CD4-positive, alpha-beta memory T cell (primary cell): ENCODE results near the gene TRAK1. TPM values are rescaled to one million over a fixed set of nuclear protein-coding genes. Genes with fewer than 3 reads are reported as not detected.
A peak's percentile ranks its signal among the peaks of the same experiment; 100 is the strongest.

Experiments used
- CTCF ChIA-PET: fragments of 350-600 bp; sonication (Branson Sonifier 250); formaldehyde crosslinking; loops from one replicate; lab custom pipeline; 2021; ENCODE audit warnings: inconsistent platforms; ENCODE audit not compliant: partially characterized antibody; lab: Charles Lee
- POLR2A ChIA-PET: fragments of 350-600 bp; sonication (Branson Sonifier 250); formaldehyde crosslinking; loops from one replicate; lab custom pipeline; 2021; ENCODE audit not compliant: partially characterized antibody; lab: Charles Lee
- DNase-seq, 5 donors: peaks; one replicate each; pipeline versions ENCODE4 v3.0.0 to v3.0.0-alpha.2; 2020 to 2022; ENCODE audit warnings: mixed read lengths in 1 of 5
- H3K27ac ChIP-seq: one replicate; pipeline ENCODE4 v1.7.0; 2013; ENCODE audit warnings: low read depth, low read length
- H3K27me3 ChIP-seq: 2 replicates; pipeline ENCODE4 v1.7.0; 2013; ENCODE audit warnings: mild to moderate bottlenecking, low read length, moderate library complexity; ENCODE audit not compliant: insufficient read depth
- H3K36me3 ChIP-seq: 2 replicates; pipeline ENCODE4 v1.7.0; 2013; ENCODE audit warnings: mild to moderate bottlenecking, low read length, moderate library complexity; ENCODE audit not compliant: insufficient read depth
- H3K4me1 ChIP-seq: 2 replicates; pipeline ENCODE4 v1.7.0; 2013; ENCODE audit warnings: mild to moderate bottlenecking, low read length, moderate library complexity; ENCODE audit not compliant: insufficient read depth
- H3K4me3 ChIP-seq, 2 donors: one replicate each; pipeline ENCODE4 v1.7.0; 2013; ENCODE audit warnings: low read length in 2 of 2, mild to moderate bottlenecking in 1 of 2
- H3K9me3 ChIP-seq, 2 donors: one replicate each; pipeline ENCODE4 v1.7.0; 2013; ENCODE audit warnings: low read length in 2 of 2, control low read depth in 1 of 2; ENCODE audit not compliant: control insufficient read depth in 1 of 2
- H3K27ac Mint-ChIP-seq, 7 donors: one replicate each; pipeline ENCODE4 v1.8.0; 2020 to 2021; ENCODE audit warnings: mixed read lengths in 7 of 7, mild to moderate bottlenecking in 6 of 7, inconsistent platforms in 3 of 7, moderate library complexity in 3 of 7
- H3K27me3 Mint-ChIP-seq, 2 donors: one replicate each; pipeline ENCODE4 v1.8.0; 2020 to 2021; ENCODE audit warnings: mixed read lengths in 2 of 2
- H3K36me3 Mint-ChIP-seq, 2 donors: one replicate each; pipeline ENCODE4 v1.8.0; 2020 to 2021; ENCODE audit warnings: mixed read lengths in 2 of 2, inconsistent platforms in 1 of 2, mild to moderate bottlenecking in 1 of 2
- H3K4me1 Mint-ChIP-seq, 4 donors: one replicate each; pipeline ENCODE4 v1.8.0; 2020 to 2021; ENCODE audit warnings: mixed read lengths in 4 of 4, mild to moderate bottlenecking in 1 of 4
- H3K4me3 Mint-ChIP-seq, 8 donors: one replicate each; pipeline ENCODE4 v1.8.0; 2020 to 2021; ENCODE audit warnings: mixed read lengths in 8 of 8, mild to moderate bottlenecking in 7 of 8, moderate library complexity in 6 of 8, inconsistent platforms in 3 of 8
- H3K9me3 Mint-ChIP-seq, 8 donors: one replicate each; pipeline ENCODE4 v1.8.0; 2020 to 2021; ENCODE audit warnings: mixed read lengths in 8 of 8, mild to moderate bottlenecking in 5 of 8, inconsistent platforms in 3 of 8, moderate library complexity in 1 of 8
- intact Hi-C: fragments of 100-400 bp; cut with micrococcal nuclease; formaldehyde crosslinking; loops from one replicate; pipeline ENCODE4 v1.15.1; 2023
- polyA plus RNA-seq, 2 donors: library from polyadenylated mRNA; unstranded; fragments of 300-500 nt; fragmentation: Illumina TruSeq; gene quantifications; one replicate each; pipeline ENCODE4 v1.2.3, GENCODE V29; 2021
- total RNA-seq, 2 experiments: library from RNA; stranded (reverse); gene quantifications; one replicate each; pipeline ENCODE4 v1.2.3, GENCODE V29; 2021

Gene TRAK1
- total and polyA plus RNA-seq, 4 experiments from 2014 or later: 3.4 to 17.2 (median 13.2) TPM

- no peaks in the 10 kb centered on the region for H3K27me3 Mint-ChIP-seq
- Histone ChIP-seq H3K36me3 (no peaks in the 10 kb centered on the region), H3K4me1 (no peaks in the 10 kb centered on the region), H3K27ac (no peak overlapping the region), H3K9me3 (no peaks in the 10 kb centered on the region), H3K4me3 (no peak overlapping the region), H3K27me3 (no peaks in the 10 kb centered on the region)
- no peaks in the 10 kb centered on the region for H3K9me3 Mint-ChIP-seq
- peaks cover 6 to 13% (median 6%) of the 10 kb centered on the region in 4 donors for H3K4me1 Mint-ChIP-seq
- CTCF ChIA-PET: no interaction called here
- H3K4me3 Mint-ChIP-seq: no peak overlapping the region
- no peak for DNase-seq
- no peak overlapping the region for H3K27ac Mint-ChIP-seq
- intact Hi-C loops: no loop called here
- POLR2A ChIA-PET: no interaction called here
- H3K36me3 Mint-ChIP-seq: no peaks in the 10 kb centered on the region
Observed at GRCh38 chr3:42061025-42061712, 30.0 kb upstream of the TRAK1 start.

GRCh38 chr3:42061713-42062380 lies 29.3 kb upstream of the TRAK1 start:
- H3K4me3 Mint-ChIP-seq: no peak overlapping the region
- H3K9me3 Mint-ChIP-seq: no peaks in the 10 kb centered on the region
- Histone ChIP-seq H3K27me3 (no peaks in the 10 kb centered on the region), H3K36me3 (no peaks in the 10 kb centered on the region), H3K27ac (no peak overlapping the region), H3K9me3 (no peaks in the 10 kb centered on the region), H3K4me3 (no peak overlapping the region), H3K4me1 (no peaks in the 10 kb centered on the region)
- intact Hi-C loops: no loop called here
- POLR2A ChIA-PET: no interaction called here
- no peaks in the 10 kb centered on the region for H3K36me3 Mint-ChIP-seq
- no peak for DNase-seq
- peak overlapping the region in 1 of 7 donors; percentile 23 for H3K27ac Mint-ChIP-seq
- H3K27me3 Mint-ChIP-seq: no peaks in the 10 kb centered on the region
- H3K4me1 Mint-ChIP-seq: peaks cover 10 to 20% (median 11%) of the 10 kb centered on the region in 4 donors
- CTCF ChIA-PET: no interaction called here

- H3K9me3 ChIP-seq: no peaks in the 10 kb centered on the region
Observed at GRCh38 chr3:42062464-42062863, 28.7 kb upstream of the TRAK1 start.

GRCh38 chr3:42063888-42064287 lies 27.3 kb upstream of the TRAK1 start:
- Mint-ChIP-seq H3K27ac (no peak overlapping the region), H3K4me3 (no peak overlapping the region), H3K4me1 (peaks cover 11 to 21% (median 15%) of the 10 kb centered on the region in 4 donors), H3K36me3 (no peaks in the 10 kb centered on the region), H3K9me3 (no peaks in the 10 kb centered on the region), H3K27me3 (no peaks in the 10 kb centered on the region)
- Histone ChIP-seq H3K36me3 (no peaks in the 10 kb centered on the region), H3K27ac (no peak overlapping the region), H3K9me3 (no peaks in the 10 kb centered on the region), H3K27me3 (no peaks in the 10 kb centered on the region), H3K4me1 (no peaks in the 10 kb centered on the region), H3K4me3 (no peak overlapping the region)
- intact Hi-C loops: no loop called here
- ChIA-PET CTCF (interaction anchor here (0.8 to 1.2 kb wide), 3 partner anchors 10 to 186 kb away, joined by 3 to 5 read pairs (median 3); no protein-coding TSS in a partner anchor), POLR2A (no interaction called here)
- no peak for DNase-seq

More at GRCh38 chr3:42062464-42062863, 28.7 kb upstream of the TRAK1 start:
- Mint-ChIP-seq H3K36me3 (no peaks in the 10 kb centered on the region), H3K4me1 (peaks cover 11 to 23% (median 14%) of the 10 kb centered on the region in 4 donors), H3K9me3 (no peaks in the 10 kb centered on the region), H3K4me3 (no peak overlapping the region), H3K27ac (peak overlapping the region in 1 of 7 donors; percentile 25), H3K27me3 (no peaks in the 10 kb centered on the region)
- ChIA-PET POLR2A (no interaction called here), CTCF (no interaction called here)
- H3K4me1 ChIP-seq: no peaks in the 10 kb centered on the region
- DNase-seq: no peak
- intact Hi-C loops: no loop called here
- H3K4me3 ChIP-seq: no peak overlapping the region
- no peak overlapping the region for H3K27ac ChIP-seq
- H3K36me3 ChIP-seq: no peaks in the 10 kb centered on the region
- H3K27me3 ChIP-seq: no peaks in the 10 kb centered on the region

- Histone ChIP-seq H3K27ac (no peak overlapping the region), H3K4me3 (no peak overlapping the region), H3K4me1 (no peaks in the 10 kb centered on the region), H3K9me3 (no peaks in the 10 kb centered on the region), H3K36me3 (no peaks in the 10 kb centered on the region), H3K27me3 (no peaks in the 10 kb centered on the region)
- H3K36me3 Mint-ChIP-seq: no peaks in the 10 kb centered on the region
- ChIA-PET CTCF (interaction anchor here (1.5 kb wide), 1 partner anchor 33 kb away, joined by 4 read pairs; no protein-coding TSS in a partner anchor), POLR2A (no interaction called here)
- H3K9me3 Mint-ChIP-seq: no peaks in the 10 kb centered on the region
- DNase-seq: no peak
- H3K27ac Mint-ChIP-seq: peak overlapping the region in 1 of 7 donors; percentile 66
- H3K27me3 Mint-ChIP-seq: no peaks in the 10 kb centered on the region
- no peak overlapping the region for H3K4me3 Mint-ChIP-seq
- peaks cover 11 to 28% (median 14%) of the 10 kb centered on the region in 4 donors for H3K4me1 Mint-ChIP-seq
- intact Hi-C loops: no loop called here
Observed at GRCh38 chr3:42066516-42067181, 24.5 kb upstream of the TRAK1 start.

GRCh38 chr3:42067326-42067725 lies 23.8 kb upstream of the TRAK1 start:
- CTCF ChIA-PET: interaction anchor here (1.5 to 1.8 kb wide), 2 partner anchors 12 to 33 kb away, joined by 4 read pairs; no protein-coding TSS in a partner anchor
- no peaks in the 10 kb centered on the region for H3K9me3 Mint-ChIP-seq
- no peak overlapping the region for H3K27ac ChIP-seq

More at GRCh38 chr3:42067326-42067725, 23.8 kb upstream of the TRAK1 start:
- Mint-ChIP-seq H3K36me3 (no peaks in the 10 kb centered on the region), H3K27ac (peak overlapping the region in 1 of 7 donors; percentile 5), H3K4me3 (no peak overlapping the region), H3K4me1 (peaks cover 14 to 28% (median 15%) of the 10 kb centered on the region in 4 donors), H3K27me3 (no peaks in the 10 kb centered on the region)
- intact Hi-C loops: no loop called here
- DNase-seq: no peak
- Histone ChIP-seq H3K36me3 (no peaks in the 10 kb centered on the region), H3K9me3 (no peaks in the 10 kb centered on the region), H3K4me3 (no peak overlapping the region), H3K27me3 (no peaks in the 10 kb centered on the region), H3K4me1 (no peaks in the 10 kb centered on the region)
- POLR2A ChIA-PET: no interaction called here
